NOMO-1 treated with dmso at 0.1 percent for 144 hours (cell line): ENCODE results near the gene NAA40.
A peak's percentile ranks its signal among the peaks of the same experiment; 100 is the strongest.
"Not testable (repeated sequence)": the region's sequence is repeated elsewhere in the genome, so short reads cannot be mapped to it uniquely, and the experiment has no call there.

Source experiments
- DNase-seq: peaks from one replicate; lab custom pipeline; 2025; ENCODE audit not compliant: unreplicated experiment; lab: John Stamatoyannopoulos, UW

Gene NAA40

GRCh38 chr11:63937713-63938478 is 906 bp upstream of the NAA40 start:
- DNase-seq: no peak

DNA sequence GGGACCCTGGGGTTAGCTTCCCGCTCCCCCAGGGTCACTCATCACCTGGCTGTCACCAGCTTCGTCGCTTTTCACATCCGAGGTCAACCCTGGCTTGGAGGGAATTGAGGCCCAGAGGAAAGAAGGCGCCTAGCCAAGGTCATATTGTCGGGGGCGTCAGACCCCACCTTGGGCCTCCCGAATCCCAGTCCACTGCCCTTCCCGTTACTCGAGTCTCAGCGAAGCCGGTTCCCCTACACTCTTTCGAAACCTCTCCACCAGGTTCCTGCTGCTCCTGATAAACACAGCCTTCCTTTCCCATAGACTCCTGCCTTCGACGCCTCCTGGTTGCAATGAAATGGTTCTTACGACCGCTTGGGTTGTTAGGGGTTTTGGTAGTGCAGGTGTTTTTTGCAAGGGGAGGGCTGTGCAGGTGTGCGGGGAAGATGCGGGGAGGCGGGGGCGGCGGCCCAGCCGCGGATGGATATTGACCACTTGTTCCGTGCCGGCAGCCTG is 642 bp downstream of the NAA40 start:
- no peak for DNase-seq

GRCh38 chr11:63940786-63941185 is 2.0 kb downstream of the NAA40 start:
- peak; percentile 72 for DNase-seq

DNA sequence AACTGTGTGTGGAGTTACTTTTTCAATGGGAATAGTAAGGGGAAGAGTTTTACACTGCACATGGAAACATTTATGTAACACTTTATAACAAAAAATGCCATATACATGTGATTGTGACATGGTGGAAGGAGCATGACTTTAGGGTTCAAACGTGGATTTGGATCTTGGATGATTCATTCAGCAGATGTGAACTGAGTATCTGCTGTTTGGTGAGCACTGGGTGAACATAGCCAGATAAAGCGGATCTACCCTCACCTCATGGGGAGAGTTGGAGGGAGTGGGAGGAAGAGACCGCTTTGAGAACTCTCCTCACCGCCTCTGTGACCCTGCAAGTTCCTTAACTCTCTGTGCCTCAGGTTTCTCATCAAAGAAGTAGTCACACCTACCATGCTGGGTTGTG is 3.1 kb downstream of the NAA40 start:
- DNase-seq: no peak

DNA sequence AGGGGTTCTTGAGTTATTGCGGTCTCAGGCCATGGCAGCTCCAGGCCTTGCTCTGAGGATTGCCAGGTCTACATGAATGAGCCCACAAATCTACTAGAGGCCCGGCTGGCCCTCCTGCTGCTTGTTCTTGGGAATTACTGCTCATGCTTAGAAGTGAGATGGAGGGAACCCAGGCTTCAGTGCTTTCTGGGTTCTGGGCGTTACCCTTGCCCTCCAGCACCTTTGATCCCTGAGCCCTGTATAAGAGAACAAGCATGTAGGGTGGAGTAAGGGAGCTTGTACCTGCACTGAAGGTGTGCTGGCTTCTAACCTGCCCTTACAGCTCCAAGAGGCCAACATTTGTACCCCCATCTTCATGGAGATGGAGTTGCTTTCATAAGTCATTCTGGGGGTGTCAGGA is 4.0 kb downstream of the NAA40 start:
- no peak for DNase-seq

DNA sequence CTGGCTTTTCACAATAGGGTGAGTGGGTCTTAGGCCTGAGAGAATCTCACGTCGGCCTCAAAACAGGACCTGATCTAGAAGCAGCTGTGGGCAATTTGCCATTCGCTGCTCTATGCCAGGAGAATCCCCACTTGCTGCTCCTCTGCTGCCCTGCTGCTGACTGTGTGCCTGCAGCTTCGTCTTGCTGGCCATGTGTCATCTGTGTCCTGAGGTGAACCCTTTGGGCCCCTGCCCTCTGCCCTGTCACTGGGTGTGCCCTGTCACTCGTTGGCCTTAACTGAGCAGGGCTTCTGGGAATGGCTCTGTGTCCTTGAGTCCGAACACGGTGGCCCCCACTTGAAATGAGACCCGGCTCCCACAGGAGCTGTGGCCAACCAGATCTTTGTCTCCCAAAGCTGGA is 6.2 kb downstream of the NAA40 start:
- no peak for DNase-seq

DNA sequence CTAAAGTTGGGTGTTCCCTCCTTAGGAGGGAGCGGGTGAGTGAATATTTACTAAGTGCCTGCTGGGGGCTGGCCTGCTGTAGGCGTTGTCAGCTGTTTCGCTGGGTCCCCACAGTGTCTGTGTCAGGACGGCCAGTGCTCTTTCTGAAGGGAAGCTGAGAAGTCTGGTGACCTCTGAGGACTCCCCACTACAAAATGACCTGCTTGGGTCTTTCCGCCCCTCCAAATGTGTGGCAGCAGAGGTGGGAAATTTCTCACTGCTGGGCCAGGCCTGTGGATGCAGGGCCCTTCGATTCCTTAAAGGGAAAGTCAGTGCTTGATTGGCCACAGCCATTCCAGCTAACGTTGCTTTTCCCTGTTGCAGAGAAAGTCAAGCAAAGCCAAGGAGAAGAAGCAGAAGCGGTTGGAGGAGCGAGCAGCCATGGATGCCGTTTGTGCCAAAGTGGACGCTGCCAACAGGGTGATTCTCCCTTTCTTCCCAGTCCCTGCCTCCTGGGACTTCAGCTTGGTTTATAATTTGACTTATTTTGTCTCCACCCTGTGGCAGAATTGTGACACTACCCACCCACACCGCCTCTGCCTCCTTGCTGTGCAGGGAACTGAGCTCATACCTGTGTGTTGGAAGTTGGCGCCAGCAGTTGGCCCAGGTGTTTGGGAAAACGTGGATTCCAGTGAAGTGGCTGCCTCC is 6.8 kb downstream of the NAA40 start:
- DNase-seq: no peak

GRCh38 chr11:63951779-63952536 is 13.2 kb downstream of the NAA40 start:
- DNase-seq: no peak

DNA sequence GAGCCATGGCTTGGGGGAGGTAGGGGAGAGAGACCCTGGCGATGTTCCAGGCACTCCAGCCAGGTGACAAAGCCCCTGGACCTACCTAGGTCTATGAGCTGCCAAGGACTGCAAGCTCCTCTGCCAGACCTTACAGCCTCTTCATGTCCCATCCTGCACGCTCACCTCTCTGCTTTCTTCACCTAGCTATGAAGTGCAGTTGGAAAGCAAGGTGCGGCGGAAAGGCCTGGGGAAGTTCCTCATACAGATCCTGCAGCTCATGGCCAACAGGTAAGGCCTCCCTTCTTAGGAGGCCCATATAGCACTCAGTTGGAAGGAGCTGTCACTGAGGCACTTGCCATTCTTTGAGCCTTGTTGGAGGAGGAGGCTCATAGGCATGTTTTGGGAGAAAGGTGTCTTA is 13.8 kb downstream of the NAA40 start:
- DNase-seq: no peak

DNA sequence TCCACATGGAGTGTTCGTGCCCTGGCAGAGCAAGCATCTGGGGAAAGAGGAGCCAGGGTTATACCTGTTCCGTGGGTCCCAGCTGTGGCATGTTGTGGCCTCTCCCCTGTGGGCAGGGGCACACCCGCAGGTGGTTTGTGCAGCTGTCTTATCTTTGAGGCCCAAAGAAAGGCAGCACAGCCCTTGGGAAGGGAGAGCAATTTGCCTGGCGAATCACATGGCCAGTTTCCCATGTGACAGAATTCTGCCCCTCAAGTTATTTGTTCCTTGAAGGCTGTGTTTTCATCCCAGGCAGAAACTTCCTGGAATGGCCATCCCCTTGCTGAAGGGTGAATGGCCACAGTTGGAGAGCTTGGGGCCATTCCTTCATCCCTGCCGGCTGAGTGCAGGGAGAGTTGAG is 19.2 kb downstream of the NAA40 start:
- no peak for DNase-seq

GRCh38 chr11:63961608-63962412 is 23.0 kb downstream of the NAA40 start:
- DNase-seq: no peak

GRCh38 chr11:63963895-63964294 is 25.1 kb downstream of the NAA40 start:
- DNase-seq: not testable (repeated sequence)

DNA sequence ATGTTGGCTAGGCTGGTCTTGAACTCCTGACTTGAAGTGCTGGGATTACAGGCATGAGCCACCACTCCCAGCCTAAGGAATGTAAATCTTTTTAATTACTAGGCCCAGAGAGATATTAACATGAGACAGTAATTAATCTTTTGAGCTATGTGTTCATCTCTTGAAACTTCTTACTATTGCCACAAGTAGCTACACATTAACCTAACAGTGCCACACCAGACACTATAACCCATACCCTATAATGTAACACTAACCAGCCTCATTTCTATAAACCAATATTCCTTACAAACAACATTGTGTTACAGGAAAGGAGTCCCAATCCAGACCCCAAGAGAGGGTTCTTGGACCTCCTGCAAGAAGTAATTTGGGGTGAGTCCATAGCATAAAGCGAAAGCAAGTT is 27.6 kb downstream of the NAA40 start:
- no peak for DNase-seq

GRCh38 chr11:63969461-63969860 is 30.7 kb downstream of the NAA40 start:
- DNase-seq: no peak

DNA sequence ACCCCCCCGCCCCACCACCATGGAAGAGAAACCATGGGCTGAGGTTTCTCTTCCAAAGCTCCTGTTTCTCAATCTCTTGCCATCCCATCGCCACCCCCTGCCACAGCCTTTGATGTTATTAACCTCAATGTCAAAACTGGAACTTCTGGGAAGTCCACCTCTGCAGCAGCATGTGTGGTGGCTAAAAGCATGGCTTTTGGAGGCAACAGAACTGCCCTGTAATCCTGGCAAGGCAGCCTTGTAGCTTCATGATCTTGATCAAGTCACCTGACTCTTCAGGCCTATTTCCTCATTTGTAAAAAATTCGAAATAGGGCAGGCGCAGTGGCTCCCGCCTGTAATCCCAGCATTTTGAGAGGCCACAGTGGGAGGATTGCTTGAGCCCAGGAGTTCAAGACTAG is 32.1 kb downstream of the NAA40 start:
- no peak for DNase-seq

DNA sequence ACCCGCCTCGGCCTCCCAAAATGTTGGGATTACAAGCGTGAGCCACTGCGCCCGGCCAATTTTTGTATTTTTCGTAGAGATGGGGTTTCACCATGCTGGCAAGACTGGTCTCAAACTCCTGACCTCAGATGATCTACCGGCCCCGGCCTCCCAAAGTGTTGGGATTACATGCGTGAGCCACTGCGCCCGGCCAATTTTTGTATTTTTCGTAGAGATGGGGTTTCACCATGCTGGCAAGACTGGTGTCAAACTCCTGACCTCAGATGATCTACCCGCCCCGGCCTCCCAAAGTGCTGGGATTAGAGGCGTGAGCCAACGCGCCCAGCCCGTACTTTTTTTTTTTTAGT is 35.1 kb downstream of the NAA40 start:
- not testable (repeated sequence) for DNase-seq

- peak; percentile 99 for DNase-seq
Observed at GRCh38 chr11:63974259-63975143, 35.7 kb downstream of the NAA40 start, which contains the start of gene COX8A. Gene COX8A, plus strand, starts transcription at chr11:63974620. Its CDS starts 61 bp downstream, at chr11:63974681.

GRCh38 chr11:63978551-63979239 is 39.9 kb downstream of the NAA40 start:
- no peak for DNase-seq

GRCh38 chr11:63979426-63979825 is 40.6 kb downstream of the NAA40 start:
- no peak for DNase-seq
